Esophagus muscularis mucosa (tissue), 3 donors: ENCODE measurements around the gene DLL3.

ENCODE experiments used
- CTCF ChIP-seq, 3 experiments: fragments of 200-600 bp in 2 of 3; fragments of 450-650 bp in 1 of 3; sonication (generic) in 2 of 3; IDR thresholded peaks; one replicate each; pipeline ENCODE4 v1.5.1; 2017 to 2019; ENCODE audit warnings: antibody characterized with exemption in 3 of 3, mild to moderate bottlenecking in 2 of 3, moderate library complexity in 1 of 3
- EP300 ChIP-seq: sonication (generic); formaldehyde crosslinking; IDR thresholded peaks from one replicate; pipeline ENCODE4 v1.6.1; 2017; ENCODE audit warnings: antibody characterized with exemption

- TF ChIP-seq EP300 (no peak), CTCF (IDR thresholded peaks at IDR 0.05) (no peak)
Measured at GRCh38 chr19:39543477-39543857, 44.7 kb downstream of the DLL3 start.
